WERI-Rb-1 (cell line): ENCODE results near the gene NKAIN1.

ENCODE experiments used
- DNase-seq: peaks from one replicate; pipeline ENCODE4 v3.0.0-alpha.2; 2020
- H3K27ac ChIP-seq: fragments of 250-450 bp; sonication (Bioruptor Pico); 2 replicates; pipeline ENCODE4 v1.5.1; 2020; ENCODE audit warnings: mild to moderate bottlenecking, moderate library complexity
- H3K27me3 ChIP-seq: fragments of 250-450 bp; sonication (Bioruptor Pico); 2 replicates; pipeline ENCODE4 v1.5.1; 2021; ENCODE audit warnings: mild to moderate bottlenecking, low read depth, moderate library complexity; ENCODE audit not compliant: insufficient read depth, severe bottlenecking
- H3K36me3 ChIP-seq: fragments of 250-450 bp; sonication (Bioruptor Pico); 2 replicates; pipeline ENCODE4 v1.5.1; 2020; ENCODE audit warnings: mild to moderate bottlenecking, moderate library complexity
- H3K4me3 ChIP-seq: 2 replicates; pipeline ENCODE4 v1.5.1; 2011; ENCODE audit warnings: low read depth, mild to moderate bottlenecking, control low read depth, low read length
- H3K9me3 ChIP-seq: fragments of 250-450 bp; sonication (Bioruptor Pico); 2 replicates; pipeline ENCODE4 v1.5.1; 2021; ENCODE audit warnings: mild to moderate bottlenecking, moderate library complexity; ENCODE audit not compliant: severe bottlenecking
- TF ChIP-seq, protein P1 (sequence below): IDR thresholded peaks from 2 replicates; pipeline ENCODE4 v1.5.1; 2011; ENCODE audit warnings: low read depth, mild to moderate bottlenecking, control low read depth, inconsistent platforms, low read length

NKAIN1 gene

DNA sequence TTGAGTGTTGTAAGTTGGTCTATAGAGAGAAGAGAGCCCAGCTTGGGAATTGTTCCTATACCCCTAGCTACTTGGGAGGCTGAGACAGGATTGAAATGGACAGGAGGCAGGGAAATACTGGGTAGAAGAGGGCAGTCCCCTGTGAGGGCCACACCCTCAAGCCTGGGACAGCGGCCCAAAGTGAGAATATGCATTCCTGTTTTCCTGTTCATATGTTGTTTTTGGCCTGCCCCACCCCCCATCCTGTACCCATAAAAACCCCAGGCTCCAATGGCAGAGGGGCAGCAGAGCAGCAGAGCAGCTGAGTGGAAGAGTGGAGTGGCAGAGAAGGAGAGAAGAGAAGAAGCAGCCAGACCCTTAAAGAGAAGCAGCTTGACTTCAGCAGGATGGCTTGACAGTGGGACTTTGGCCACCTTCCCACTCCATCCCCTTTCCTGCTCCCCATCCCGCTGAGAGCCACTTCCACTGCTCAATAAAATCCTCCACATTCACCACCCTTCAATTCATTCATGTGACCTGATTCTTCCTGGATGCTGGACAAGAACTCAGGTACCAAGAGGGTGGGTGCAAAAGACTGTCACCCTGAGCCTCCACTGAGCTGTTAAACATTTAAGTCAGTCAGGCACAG lies 103.6 kb downstream of the NKAIN1 start:
- Histone ChIP-seq H3K36me3 (no peaks in the 10 kb centered on the region), H3K9me3 (peaks cover 8% of the 10 kb centered on the region), H3K27ac (no peak overlapping the region), H3K4me3 (no peak overlapping the region), H3K27me3 (no peaks in the 10 kb centered on the region)
- DNase-seq: no peak
- TF ChIP-seq, protein P1, sequence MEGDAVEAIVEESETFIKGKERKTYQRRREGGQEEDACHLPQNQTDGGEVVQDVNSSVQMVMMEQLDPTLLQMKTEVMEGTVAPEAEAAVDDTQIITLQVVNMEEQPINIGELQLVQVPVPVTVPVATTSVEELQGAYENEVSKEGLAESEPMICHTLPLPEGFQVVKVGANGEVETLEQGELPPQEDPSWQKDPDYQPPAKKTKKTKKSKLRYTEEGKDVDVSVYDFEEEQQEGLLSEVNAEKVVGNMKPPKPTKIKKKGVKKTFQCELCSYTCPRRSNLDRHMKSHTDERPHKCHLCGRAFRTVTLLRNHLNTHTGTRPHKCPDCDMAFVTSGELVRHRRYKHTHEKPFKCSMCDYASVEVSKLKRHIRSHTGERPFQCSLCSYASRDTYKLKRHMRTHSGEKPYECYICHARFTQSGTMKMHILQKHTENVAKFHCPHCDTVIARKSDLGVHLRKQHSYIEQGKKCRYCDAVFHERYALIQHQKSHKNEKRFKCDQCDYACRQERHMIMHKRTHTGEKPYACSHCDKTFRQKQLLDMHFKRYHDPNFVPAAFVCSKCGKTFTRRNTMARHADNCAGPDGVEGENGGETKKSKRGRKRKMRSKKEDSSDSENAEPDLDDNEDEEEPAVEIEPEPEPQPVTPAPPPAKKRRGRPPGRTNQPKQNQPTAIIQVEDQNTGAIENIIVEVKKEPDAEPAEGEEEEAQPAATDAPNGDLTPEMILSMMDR: no peak

DNA sequence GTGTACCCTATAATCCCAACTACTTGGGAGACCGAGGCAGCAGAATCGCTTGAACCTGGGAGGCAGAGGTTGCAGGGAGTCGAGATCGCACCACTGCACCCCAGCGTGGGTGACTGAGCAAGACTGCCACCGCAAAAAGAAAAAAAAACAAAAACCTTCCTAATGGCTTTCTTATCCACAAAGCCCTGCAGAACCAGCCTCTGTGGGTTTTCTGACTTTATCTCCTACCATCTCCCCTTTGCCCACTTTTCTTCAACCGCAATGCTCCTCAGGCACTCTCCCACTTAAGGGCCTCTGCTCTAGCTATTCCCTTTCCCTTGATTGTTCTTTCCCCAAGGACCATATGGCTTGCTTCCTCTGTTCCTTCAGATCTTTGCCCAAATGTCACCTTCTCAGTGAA lies 106.3 kb downstream of the NKAIN1 start:
- DNase-seq: no peak
- TF ChIP-seq, protein P1: no peak
- H3K4me3 ChIP-seq: no peak overlapping the region
- peaks cover 8% of the 10 kb centered on the region for H3K9me3 ChIP-seq
- H3K36me3 ChIP-seq: no peaks in the 10 kb centered on the region
- no peak overlapping the region for H3K27ac ChIP-seq
- H3K27me3 ChIP-seq: no peaks in the 10 kb centered on the region
